ENCODE measurements around the gene PLEKHO1.

DNA sequence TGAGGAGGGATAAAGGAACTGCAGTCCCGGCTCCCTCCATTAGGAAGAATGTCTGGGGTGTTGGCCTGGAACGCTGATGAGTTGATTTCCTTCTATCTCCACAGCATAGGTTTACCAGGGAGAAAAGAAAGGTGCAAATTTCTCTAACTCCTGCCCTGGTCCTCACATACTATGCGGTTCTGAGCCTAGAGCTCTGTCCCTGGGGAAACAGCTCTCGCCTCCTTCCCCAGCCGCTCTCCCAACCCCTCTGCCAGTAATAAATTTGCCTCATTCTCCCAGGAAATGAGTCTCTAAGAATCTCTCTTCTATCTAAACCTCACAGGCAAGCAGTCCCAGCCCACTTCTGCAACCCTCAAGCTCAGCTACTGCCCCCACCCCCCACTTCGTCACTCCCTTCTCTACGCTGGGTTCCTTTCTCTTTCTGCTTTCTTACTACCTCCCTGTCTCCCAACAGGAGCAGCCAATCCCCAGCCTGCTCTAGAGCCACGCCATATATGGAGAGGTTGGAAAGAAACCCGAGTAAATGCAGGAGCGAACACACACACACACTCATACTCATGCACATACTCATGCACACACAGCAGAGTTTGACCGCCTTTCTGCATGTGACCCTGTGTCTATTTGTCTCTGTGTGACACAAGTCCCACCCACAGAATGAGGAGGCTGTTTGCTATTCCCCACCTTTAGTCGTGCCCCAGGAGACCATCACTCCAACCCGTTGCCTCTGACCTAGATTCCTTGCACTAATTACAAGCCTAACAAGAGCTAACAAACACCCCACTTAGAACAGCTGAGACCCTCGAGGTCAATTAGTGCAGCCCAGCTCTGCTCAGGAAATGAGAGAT is 13.4 kb downstream of the PLEKHO1 start:
- TF ChIP-seq CTCF (tag by site-specific recombination; IDR thresholded peaks at IDR 0.05), result no peak
- TF ChIP-seq ZNF747 (tag by site-specific recombination; IDR thresholded peaks at IDR 0.05), result no peak
- TF ChIP-seq, protein P1, sequence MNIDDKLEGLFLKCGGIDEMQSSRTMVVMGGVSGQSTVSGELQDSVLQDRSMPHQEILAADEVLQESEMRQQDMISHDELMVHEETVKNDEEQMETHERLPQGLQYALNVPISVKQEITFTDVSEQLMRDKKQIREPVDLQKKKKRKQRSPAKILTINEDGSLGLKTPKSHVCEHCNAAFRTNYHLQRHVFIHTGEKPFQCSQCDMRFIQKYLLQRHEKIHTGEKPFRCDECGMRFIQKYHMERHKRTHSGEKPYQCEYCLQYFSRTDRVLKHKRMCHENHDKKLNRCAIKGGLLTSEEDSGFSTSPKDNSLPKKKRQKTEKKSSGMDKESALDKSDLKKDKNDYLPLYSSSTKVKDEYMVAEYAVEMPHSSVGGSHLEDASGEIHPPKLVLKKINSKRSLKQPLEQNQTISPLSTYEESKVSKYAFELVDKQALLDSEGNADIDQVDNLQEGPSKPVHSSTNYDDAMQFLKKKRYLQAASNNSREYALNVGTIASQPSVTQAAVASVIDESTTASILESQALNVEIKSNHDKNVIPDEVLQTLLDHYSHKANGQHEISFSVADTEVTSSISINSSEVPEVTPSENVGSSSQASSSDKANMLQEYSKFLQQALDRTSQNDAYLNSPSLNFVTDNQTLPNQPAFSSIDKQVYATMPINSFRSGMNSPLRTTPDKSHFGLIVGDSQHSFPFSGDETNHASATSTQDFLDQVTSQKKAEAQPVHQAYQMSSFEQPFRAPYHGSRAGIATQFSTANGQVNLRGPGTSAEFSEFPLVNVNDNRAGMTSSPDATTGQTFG (tag by site-specific recombination; IDR thresholded peaks at IDR 0.05; ENCODE audit: borderline replicate concordance), result no peak

All from HEK293 (cell line).